SU-DHL-6 (cell line): ENCODE data around the gene AGO4.

Experiments used
- H2AFZ ChIP-seq: fragments of 200-600 bp; sonication (generic); 2 replicates; pipeline ENCODE4 v1.6.1; 2014; ENCODE audit warnings: low read depth, mild to moderate bottlenecking, moderate library complexity, mixed read lengths, antibody characterized with exemption, low read length; ENCODE audit not compliant: severe bottlenecking
- H3F3A ChIP-seq: fragments of 200-600 bp; shearing (Covaris generic); 2 replicates; pipeline ENCODE4 v1.6.0; 2016; ENCODE audit warnings: antibody characterized with exemption, mild to moderate bottlenecking; ENCODE audit not compliant: insufficient read depth
- H3K27ac ChIP-seq: fragments of 200-600 bp; sonication (generic); 2 replicates; pipeline ENCODE4 v1.5.1; 2016; ENCODE audit warnings: low read depth, mild to moderate bottlenecking, low read length, moderate library complexity, mixed read lengths
- H3K27me3 ChIP-seq: fragments of 200-600 bp; sonication (generic), shearing (Covaris generic); 2 replicates; pipeline ENCODE4 v1.6.0; 2014; ENCODE audit warnings: mild to moderate bottlenecking, low read length
- H3K36me3 ChIP-seq: fragments of 200-600 bp; sonication (generic); 2 replicates; pipeline ENCODE4 v1.6.1; 2014; ENCODE audit warnings: mild to moderate bottlenecking, low read length, mixed read lengths
- H3K4me2 ChIP-seq: fragments of 300-600, 200-600 bp; shearing (Covaris generic), sonication (generic); 2 replicates; pipeline ENCODE4 v1.6.0; 2014; ENCODE audit warnings: low read length, low read depth, mild to moderate bottlenecking; ENCODE audit not compliant: poor library complexity, severe bottlenecking
- H3K4me3 ChIP-seq: fragments of 200-600 bp; sonication (generic); 2 replicates; pipeline ENCODE4 v1.5.1; 2014; ENCODE audit warnings: antibody characterized with exemption, low read length, mild to moderate bottlenecking, mixed read lengths; ENCODE audit not compliant: insufficient read depth, poor library complexity, severe bottlenecking
- H3K79me2 ChIP-seq: fragments of 200-600 bp; sonication (generic); 2 replicates; pipeline ENCODE4 v1.6.1; 2014; ENCODE audit warnings: mild to moderate bottlenecking, low read length, moderate library complexity; ENCODE audit not compliant: insufficient read depth
- H3K9ac ChIP-seq: fragments of 200-600 bp; sonication (generic); 2 replicates; pipeline ENCODE4 v1.7.0; 2014; ENCODE audit warnings: mild to moderate bottlenecking, low read length
- H3K9me2 ChIP-seq: fragments of 200-600 bp; sonication (generic); replicated peaks from 2 replicates; pipeline ENCODE4 v1.6.1; 2014; ENCODE audit warnings: low read length; ENCODE audit not compliant: insufficient read depth
- H3K9me3 ChIP-seq: fragments of 200-600 bp; sonication (generic); 2 replicates; pipeline ENCODE4 v1.6.1; 2014; ENCODE audit warnings: low read length, mixed read lengths; ENCODE audit not compliant: insufficient read depth
- H4K20me1 ChIP-seq: fragments of 200-600 bp; sonication (generic); 2 replicates; pipeline ENCODE4 v1.6.1; 2014; ENCODE audit warnings: low read depth, mild to moderate bottlenecking, antibody characterized with exemption, low read length, moderate library complexity, mixed read lengths
- EZH2phosphoT487 ChIP-seq: fragments of 200-600 bp; sonication (generic), shearing (Covaris generic); conservative IDR thresholded peaks from 2 replicates; pipeline ENCODE4 v1.6.1; 2018; ENCODE audit warnings: mild to moderate bottlenecking, antibody characterized with exemption, low read length, moderate library complexity, mixed read lengths
- TF ChIP-seq, protein P1 (sequence below): fragments of 200-600 bp; sonication (generic); IDR thresholded peaks from one replicate; pipeline ENCODE4 v1.5.1; 2017; ENCODE audit warnings: antibody characterized with exemption, mild to moderate bottlenecking, low read length, moderate library complexity; ENCODE audit not compliant: insufficient read depth, poor library complexity, severe bottlenecking

Gene AGO4

DNA sequence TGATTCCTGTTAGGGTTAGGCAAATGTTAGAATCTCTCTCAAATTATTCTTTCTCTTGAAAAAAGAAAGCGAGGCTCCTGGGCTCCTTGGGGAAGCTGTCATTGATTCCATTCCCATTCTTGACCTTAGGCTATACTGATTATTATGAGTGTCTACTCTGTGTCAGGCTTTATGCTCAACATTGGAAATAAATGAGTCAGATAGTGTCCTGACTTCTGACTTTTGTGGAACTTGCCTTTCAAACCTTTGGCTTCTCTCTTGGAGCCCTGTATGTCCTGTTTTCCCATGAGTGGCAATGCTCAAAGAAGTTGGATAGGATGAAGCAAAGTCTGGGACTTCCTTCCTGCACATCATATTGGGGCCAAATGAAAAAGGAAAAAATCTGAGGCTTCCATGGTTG, 86.8 kb downstream of the AGO4 start:
- peak overlapping the region; percentile 64 for H3K27ac ChIP-seq
- no peaks in the 10 kb centered on the region for H4K20me1 ChIP-seq
- no peak overlapping the region for H3K4me3 ChIP-seq
- H3F3A ChIP-seq = no peaks in the 10 kb centered on the region
- H3K79me2 ChIP-seq = no peaks in the 10 kb centered on the region
- H3K36me3 ChIP-seq = peaks cover 14% of the 10 kb centered on the region
- H3K27me3 ChIP-seq = no peaks in the 10 kb centered on the region
- H3K9me3 ChIP-seq = no peaks in the 10 kb centered on the region
- H3K4me2 ChIP-seq = peak overlapping the region; percentile 25
- H2AFZ ChIP-seq = no peak overlapping the region
- TF ChIP-seq EZH2phosphoT487 = no peak
- TF ChIP-seq, protein P1, sequence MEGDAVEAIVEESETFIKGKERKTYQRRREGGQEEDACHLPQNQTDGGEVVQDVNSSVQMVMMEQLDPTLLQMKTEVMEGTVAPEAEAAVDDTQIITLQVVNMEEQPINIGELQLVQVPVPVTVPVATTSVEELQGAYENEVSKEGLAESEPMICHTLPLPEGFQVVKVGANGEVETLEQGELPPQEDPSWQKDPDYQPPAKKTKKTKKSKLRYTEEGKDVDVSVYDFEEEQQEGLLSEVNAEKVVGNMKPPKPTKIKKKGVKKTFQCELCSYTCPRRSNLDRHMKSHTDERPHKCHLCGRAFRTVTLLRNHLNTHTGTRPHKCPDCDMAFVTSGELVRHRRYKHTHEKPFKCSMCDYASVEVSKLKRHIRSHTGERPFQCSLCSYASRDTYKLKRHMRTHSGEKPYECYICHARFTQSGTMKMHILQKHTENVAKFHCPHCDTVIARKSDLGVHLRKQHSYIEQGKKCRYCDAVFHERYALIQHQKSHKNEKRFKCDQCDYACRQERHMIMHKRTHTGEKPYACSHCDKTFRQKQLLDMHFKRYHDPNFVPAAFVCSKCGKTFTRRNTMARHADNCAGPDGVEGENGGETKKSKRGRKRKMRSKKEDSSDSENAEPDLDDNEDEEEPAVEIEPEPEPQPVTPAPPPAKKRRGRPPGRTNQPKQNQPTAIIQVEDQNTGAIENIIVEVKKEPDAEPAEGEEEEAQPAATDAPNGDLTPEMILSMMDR = no peak
- H3K9me2 ChIP-seq = no peaks in the 10 kb centered on the region
- no peak overlapping the region for H3K9ac ChIP-seq

DNA sequence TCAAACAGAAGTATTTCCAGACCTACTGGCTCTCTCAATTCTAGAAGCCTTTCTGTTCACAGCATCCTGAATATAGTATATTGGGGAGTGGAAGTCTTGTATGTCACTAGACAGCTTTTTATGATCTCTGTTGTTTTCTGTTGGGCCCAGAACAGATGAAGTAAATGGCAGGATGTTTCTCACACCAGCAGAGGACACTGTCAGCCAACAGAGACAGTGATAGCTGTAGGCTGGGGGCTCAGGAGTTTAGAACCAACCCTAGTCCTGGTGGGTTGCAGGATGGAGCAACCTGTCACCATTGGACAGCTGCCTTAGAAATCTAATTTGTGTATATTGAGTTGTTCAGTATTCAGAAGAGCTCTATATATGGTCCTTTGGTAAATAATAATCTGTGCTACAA, 92.1 kb downstream of the AGO4 start:
- Histone ChIP-seq H3K9me2 (no peaks in the 10 kb centered on the region), H3K4me2 (no peak overlapping the region), H3K27ac (no peak overlapping the region), H3F3A (no peaks in the 10 kb centered on the region), H3K9me3 (no peaks in the 10 kb centered on the region), H2AFZ (no peak overlapping the region), H3K4me3 (no peak overlapping the region), H3K79me2 (no peaks in the 10 kb centered on the region), H4K20me1 (no peaks in the 10 kb centered on the region), H3K9ac (no peak overlapping the region), H3K36me3 (peaks cover 14% of the 10 kb centered on the region), H3K27me3 (no peaks in the 10 kb centered on the region)
- TF ChIP-seq, protein P1 = no peak
- TF ChIP-seq EZH2phosphoT487 = no peak

DNA sequence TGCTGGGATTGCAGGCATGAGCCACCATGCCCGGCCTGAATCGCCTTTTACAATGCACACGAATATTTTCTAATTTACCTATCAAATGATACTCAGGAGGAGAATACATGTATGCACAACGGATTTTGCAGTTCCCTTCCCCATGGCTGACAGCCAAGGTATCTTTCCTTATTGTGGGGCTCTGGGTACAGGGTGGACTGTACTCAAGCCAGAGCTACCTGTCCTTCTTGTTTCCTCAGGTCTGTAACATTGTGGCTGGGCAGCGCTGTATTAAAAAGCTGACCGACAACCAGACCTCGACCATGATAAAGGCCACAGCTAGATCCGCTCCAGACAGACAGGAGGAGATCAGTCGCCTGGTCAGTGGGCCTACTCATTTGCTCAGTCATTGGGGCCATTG, 93.4 kb downstream of the AGO4 start:
- H2AFZ ChIP-seq = no peak overlapping the region
- no peak overlapping the region for H3K27ac ChIP-seq
- no peaks in the 10 kb centered on the region for H3K9me2 ChIP-seq
- no peak overlapping the region for H3K4me2 ChIP-seq
- no peak for TF ChIP-seq EZH2phosphoT487
- TF ChIP-seq, protein P1 = no peak
- no peak overlapping the region for H3K9ac ChIP-seq
- no peaks in the 10 kb centered on the region for H3K9me3 ChIP-seq
- H3F3A ChIP-seq = no peaks in the 10 kb centered on the region
- no peak overlapping the region for H3K4me3 ChIP-seq
- no peaks in the 10 kb centered on the region for H3K79me2 ChIP-seq
- H4K20me1 ChIP-seq = no peaks in the 10 kb centered on the region
- peaks cover 14% of the 10 kb centered on the region for H3K36me3 ChIP-seq
- no peaks in the 10 kb centered on the region for H3K27me3 ChIP-seq
